Right atrium auricular region (tissue), 2 donors: Measurements from ENCODE around the gene TBPL1. TPM values are rescaled to one million over a fixed set of nuclear protein-coding genes. Genes with fewer than 3 reads are reported as not detected.

Experiments
- DNase-seq: peaks from one replicate; pipeline ENCODE4 v3.0.0-alpha.2; 2019; ENCODE audit warnings: low spot score
- H3K27ac ChIP-seq, 2 donors: fragments of 200-600 bp; sonication (generic); 1 replicate in 1 of 2; 2 replicates in 1 of 2; pipeline ENCODE4 v1.5.1; 2016 to 2019
- H3K27me3 ChIP-seq, 2 donors: fragments of 200-600 bp; sonication (generic); one replicate each; pipeline versions ENCODE4 v1.5.1 to v1.6.0; 2017 to 2019
- H3K36me3 ChIP-seq: fragments of 200-600 bp; sonication (generic); one replicate; pipeline ENCODE4 v1.5.1; 2016
- H3K4me1 ChIP-seq, 2 donors: fragments of 200-600 bp; sonication (generic); one replicate each; pipeline versions ENCODE4 v1.5.1 to v1.6.0; 2017 to 2019
- H3K4me3 ChIP-seq, 2 donors: fragments of 200-600 bp; sonication (generic); 1 replicate in 1 of 2; 2 replicates in 1 of 2; pipeline ENCODE4 v1.5.1; 2017 to 2019; ENCODE audit warnings: mild to moderate bottlenecking in 1 of 2, moderate library complexity in 1 of 2
- H3K9me3 ChIP-seq, 2 donors: fragments of 200-600 bp; sonication (generic); one replicate each; pipeline ENCODE4 v1.5.1; 2019
- CTCF ChIP-seq, 2 donors: fragments of 200-600 bp; sonication (generic); IDR thresholded peaks; one replicate each; pipeline ENCODE4 v1.5.1; 2019; ENCODE audit warnings: antibody characterized with exemption in 2 of 2
- total RNA-seq, 2 donors: library from RNA; depleted of rRNA; stranded (reverse); fragments of >200 nt; gene quantifications; one replicate each; pipeline ENCODE4 v1.1.0, GENCODE V29; 2016

TBPL1 gene
- total RNA-seq, 2 donors from 2014 or later: 18.9 to 22.6 TPM

GRCh38 chr6:133959667-133960368, 6.8 kb downstream of the TBPL1 start:
- H3K36me3 ChIP-seq: no peaks in the 10 kb centered on the region
- H3K4me1 ChIP-seq: peaks cover 0 to 37% of the 10 kb centered on the region in 2 donors
- no peak for TF ChIP-seq CTCF (IDR thresholded peaks at IDR 0.05)
- H3K27ac ChIP-seq: no peak overlapping the region
- no peak overlapping the region for H3K4me3 ChIP-seq
- no peaks in the 10 kb centered on the region for H3K27me3 ChIP-seq
- H3K9me3 ChIP-seq: no peaks in the 10 kb centered on the region
- DNase-seq: no peak

GRCh38 chr6:133961831-133962230, 8.8 kb downstream of the TBPL1 start:
- Histone ChIP-seq H3K4me3 (no peak overlapping the region), H3K4me1 (peaks cover 0 to 36% of the 10 kb centered on the region in 2 donors), H3K9me3 (no peaks in the 10 kb centered on the region), H3K27me3 (no peaks in the 10 kb centered on the region), H3K36me3 (no peaks in the 10 kb centered on the region), H3K27ac (no peak overlapping the region)
- TF ChIP-seq CTCF (IDR thresholded peaks at IDR 0.05): no peak
- no peak for DNase-seq

- H3K36me3 ChIP-seq: no peaks in the 10 kb centered on the region
- peaks cover 0 to 21% of the 10 kb centered on the region in 2 donors for H3K4me1 ChIP-seq
- H3K27ac ChIP-seq: no peak overlapping the region
- H3K9me3 ChIP-seq: no peaks in the 10 kb centered on the region
- no peaks in the 10 kb centered on the region for H3K27me3 ChIP-seq
- no peak for DNase-seq
- no peak overlapping the region for H3K4me3 ChIP-seq
- TF ChIP-seq CTCF (IDR thresholded peaks at IDR 0.05): no peak
These were observed 11.0 kb downstream of the TBPL1 start for GRCh38 chr6:133964052-133964451.

- H3K27ac ChIP-seq: no peak overlapping the region
- peaks cover 0 to 18% of the 10 kb centered on the region in 2 donors for H3K4me1 ChIP-seq
- no peak overlapping the region for H3K4me3 ChIP-seq
- no peak for TF ChIP-seq CTCF (IDR thresholded peaks at IDR 0.05)
- no peak for DNase-seq
- H3K27me3 ChIP-seq: no peaks in the 10 kb centered on the region
- no peaks in the 10 kb centered on the region for H3K36me3 ChIP-seq
- no peaks in the 10 kb centered on the region for H3K9me3 ChIP-seq
These were observed 11.7 kb downstream of the TBPL1 start for GRCh38 chr6:133964702-133965101.

- H3K4me1 ChIP-seq: peaks cover 0 to 20% of the 10 kb centered on the region in 2 donors
- TF ChIP-seq CTCF (IDR thresholded peaks at IDR 0.05): no peak
- H3K27ac ChIP-seq: no peak overlapping the region
- no peaks in the 10 kb centered on the region for H3K9me3 ChIP-seq
- H3K36me3 ChIP-seq: no peaks in the 10 kb centered on the region
- DNase-seq: no peak
- H3K4me3 ChIP-seq: no peak overlapping the region
- H3K27me3 ChIP-seq: no peaks in the 10 kb centered on the region
These were observed 12.9 kb downstream of the TBPL1 start for GRCh38 chr6:133965817-133966360.
